HK-2 (cell line): Measurements from ENCODE around the gene MAN1A1.

Source experiments
- DNase-seq: peaks from one replicate; pipeline ENCODE4 v3.0.0-alpha.2; 2018; ENCODE audit not compliant: unreplicated experiment

The MAN1A1 gene

DNA sequence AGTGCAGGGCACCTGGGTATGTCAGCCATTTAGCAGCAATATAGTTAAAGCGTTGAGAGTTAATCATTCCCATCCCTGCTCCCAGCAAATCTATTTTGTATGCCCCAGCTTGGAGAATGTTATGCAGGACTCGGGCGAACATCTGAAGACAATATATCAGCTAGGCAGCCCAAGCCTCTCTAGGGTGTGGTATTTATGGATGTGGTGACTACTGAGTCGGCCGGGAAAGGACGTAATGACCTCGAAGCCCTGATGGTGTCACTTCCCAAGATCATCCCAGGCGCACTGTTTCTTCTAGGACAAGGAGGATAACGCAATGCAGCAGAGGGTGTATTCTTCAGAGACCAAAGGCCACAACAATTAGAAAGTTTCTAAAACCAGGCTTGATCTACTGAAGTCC lies 207.5 kb downstream of the MAN1A1 start:
- DNase-seq: no peak

DNA sequence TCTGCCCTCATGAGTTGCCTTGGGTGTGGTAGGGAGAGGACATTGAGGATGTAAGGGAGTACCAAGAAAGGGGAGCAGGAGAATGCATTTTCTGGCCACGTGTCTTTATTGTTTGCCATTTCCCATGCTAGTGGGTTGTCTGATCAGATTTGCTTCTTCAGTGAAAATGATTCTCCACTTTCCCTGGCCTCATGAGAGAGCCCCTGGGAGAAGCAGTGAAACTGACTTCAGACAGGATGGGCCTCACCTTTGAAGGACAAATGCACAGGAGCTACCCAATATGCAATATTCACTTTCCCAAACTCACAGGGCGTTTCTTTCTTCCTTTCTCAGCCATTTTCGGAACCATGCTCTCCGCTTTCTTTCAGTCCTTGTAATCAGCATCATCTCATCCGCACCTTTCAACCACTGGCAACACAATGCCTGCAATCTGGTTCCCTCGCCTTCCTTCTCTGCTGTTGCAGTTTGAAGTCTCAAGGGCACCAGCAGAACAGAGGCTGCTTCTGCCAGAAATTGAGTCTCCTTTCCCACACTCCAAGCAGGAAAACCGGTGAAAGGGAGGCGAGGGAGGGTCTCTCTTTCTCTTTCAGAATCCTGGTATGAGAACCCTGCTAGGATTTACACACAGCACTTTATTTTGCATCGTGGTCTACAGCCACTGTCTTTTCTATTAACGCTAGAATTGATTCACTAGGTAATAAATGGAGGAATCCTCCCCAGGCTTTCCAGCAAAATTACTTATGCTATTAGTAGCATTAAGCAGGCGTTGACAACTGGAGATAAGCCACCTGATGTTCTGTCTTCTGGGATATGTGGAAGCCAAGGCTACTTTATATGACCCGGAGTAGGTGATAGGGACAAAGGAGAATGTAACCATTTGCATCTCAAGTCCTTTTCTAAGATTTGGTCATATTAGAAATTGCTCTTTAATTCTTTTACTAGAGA lies 209.1 kb downstream of the MAN1A1 start:
- no peak for DNase-seq

DNA sequence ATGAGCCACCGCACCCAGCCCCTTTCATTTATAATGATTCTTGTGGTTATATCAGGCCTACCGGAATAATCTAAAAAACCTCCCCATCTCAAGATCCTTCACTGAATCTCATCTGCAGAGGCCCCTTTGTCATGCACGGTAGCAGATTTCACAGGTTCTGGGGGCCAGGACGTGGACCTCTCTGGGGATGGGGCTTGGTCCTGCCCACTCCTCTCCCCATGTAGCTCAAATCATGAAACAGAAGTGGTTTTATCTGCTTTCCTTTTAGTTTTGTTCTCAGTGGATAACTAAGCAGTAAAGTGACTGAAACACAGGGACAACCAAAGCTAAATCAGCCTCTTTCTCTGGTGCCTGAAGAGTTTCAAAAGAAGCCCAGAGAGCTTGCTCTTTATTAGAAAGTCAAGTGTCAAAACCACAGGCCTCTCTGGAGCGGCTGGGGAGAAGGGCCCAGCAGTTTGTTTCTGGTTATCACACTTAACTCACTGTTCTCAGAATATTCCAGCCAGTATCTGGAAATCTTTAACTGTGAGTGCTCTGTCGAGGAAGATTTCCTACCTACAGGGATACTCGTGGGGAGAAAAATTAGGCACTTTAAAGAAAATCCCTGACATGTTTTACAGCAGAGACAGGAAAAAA lies 210.5 kb downstream of the MAN1A1 start:
- DNase-seq: no peak

DNA sequence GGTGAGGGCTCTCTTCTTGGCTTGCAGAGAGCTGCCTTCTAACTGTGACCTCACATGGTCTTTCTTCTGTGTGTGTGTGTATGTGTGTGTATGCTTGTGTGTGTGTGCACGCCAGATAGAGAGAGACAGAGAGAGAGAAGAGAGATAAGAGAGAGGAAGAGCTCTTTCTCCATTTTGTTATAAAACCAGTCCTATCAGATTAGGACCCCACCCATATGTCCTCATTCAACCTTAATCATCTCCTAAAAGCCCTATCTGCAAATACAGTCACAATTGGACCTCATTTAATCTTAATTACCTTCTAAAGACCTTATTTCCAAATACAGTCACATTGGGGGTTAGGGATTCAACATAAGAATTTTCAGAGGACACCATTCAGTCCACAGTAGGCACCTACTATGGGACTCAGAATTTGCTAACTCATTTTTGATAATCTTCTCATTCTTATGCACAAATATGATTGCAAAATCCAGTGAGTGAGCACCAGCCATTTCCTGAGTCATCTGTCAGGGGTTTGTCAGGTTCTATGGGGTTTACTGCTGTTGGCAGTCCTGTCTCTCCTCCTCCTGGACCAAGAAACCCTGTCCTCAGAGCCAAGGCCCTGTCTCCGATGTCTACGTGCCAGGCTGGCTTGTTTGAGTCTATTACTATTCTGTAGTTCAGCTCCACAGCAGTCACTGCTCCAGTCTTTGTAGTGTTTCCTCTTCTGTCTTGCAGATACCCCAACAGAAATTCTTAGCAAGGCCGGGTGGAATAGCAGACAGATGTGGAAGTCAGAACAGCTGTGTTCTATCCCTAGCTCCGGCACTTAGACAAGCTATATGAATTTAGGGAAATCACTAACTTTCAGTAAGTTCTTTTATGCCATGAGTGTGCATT lies 212.1 kb downstream of the MAN1A1 start:
- no peak for DNase-seq

DNA sequence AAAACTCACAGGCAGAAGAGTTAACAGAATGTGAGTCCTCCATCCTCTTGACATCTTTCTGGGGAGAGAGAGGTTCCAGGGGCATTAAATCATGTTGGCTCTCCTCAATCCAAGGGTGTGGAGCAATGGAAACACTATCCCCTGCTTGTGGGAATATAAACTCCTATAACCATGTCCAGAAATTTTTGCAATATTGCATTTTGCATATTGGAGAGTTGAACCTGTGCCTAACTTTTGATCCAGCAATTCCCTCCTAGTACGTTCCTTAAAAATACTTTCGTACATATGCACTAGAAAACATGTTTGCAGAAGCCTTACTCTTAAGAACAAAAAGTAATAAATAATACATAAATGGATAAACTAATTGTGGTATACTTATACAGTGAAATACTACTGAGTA lies 214.8 kb downstream of the MAN1A1 start:
- DNase-seq: no peak

DNA sequence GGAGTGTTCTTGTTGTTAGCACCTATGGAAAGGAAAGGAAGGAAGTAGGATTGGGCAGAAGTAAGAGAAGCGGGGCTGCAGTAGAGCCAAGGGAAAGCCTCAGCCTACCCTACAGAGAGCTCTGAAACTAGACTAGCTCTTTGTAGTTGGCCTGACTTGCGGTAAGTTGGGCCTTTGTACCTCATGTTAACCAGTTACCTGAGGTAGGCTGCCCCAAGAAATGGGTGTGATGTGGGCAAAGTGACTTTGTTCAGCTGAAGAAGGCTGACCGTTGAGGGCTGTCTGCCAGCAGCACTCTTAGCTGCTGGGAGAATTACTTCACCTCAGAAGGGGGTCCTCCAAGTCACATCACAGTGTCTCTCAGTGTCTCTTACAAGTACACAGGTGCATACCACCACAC lies 216.2 kb downstream of the MAN1A1 start:
- DNase-seq: no peak

DNA sequence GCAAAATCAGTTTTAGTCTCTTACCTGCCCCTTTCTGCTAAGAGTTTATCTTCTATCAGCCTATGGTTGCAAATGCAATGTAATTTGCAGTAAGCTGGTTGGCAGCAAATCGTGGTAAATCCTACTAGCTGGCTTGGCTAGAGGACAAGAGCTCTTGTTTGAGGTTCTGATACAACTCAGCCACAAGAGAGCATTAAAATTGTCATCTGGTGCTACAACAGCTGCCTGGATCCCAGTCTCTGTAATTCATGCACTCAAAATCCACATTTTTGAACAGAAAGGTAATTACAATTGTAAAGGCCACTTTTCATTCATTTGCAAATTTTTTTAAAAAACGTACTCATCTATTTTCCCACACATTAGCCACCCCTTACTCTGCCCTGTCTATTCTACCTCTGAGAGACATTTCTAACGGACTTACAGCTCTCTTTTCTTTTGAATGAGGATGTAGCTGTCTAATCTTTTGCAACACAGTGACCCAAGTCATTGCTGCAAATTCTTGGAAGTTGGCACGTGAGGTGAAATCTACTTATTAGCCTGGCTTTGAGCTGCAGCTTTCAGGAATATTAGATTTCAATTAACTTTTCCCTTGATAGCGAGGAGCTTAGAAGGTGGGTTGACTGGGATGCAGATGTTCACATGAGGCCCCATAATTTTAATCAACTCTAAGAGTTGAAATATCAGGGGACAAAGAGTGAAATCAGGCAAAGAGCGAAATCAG lies 217.1 kb downstream of the MAN1A1 start:
- DNase-seq: no peak

DNA sequence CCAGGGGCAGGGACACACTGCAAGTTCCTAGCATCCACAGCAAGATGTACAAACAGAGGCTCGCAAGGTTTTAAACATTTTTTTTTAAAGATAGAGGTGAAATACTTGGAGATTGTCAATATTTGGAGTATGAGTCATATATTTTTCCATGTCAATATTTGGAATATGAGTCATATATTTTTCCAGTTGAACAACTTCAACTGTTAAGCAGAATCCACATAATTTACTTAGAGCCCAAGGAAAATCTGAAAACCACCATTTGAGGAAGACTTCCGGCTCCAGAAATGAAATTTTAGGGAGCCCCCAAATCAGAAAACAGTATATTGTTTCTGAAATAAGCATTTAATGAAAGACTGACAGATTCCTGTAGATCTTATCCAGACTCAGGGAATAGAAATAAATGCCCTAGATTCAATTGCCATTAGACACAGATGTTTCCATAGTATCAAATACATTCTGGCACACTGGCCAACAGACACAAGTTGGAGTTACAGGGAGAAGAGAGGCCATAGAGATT lies 219.5 kb downstream of the MAN1A1 start:
- DNase-seq: no peak

DNA sequence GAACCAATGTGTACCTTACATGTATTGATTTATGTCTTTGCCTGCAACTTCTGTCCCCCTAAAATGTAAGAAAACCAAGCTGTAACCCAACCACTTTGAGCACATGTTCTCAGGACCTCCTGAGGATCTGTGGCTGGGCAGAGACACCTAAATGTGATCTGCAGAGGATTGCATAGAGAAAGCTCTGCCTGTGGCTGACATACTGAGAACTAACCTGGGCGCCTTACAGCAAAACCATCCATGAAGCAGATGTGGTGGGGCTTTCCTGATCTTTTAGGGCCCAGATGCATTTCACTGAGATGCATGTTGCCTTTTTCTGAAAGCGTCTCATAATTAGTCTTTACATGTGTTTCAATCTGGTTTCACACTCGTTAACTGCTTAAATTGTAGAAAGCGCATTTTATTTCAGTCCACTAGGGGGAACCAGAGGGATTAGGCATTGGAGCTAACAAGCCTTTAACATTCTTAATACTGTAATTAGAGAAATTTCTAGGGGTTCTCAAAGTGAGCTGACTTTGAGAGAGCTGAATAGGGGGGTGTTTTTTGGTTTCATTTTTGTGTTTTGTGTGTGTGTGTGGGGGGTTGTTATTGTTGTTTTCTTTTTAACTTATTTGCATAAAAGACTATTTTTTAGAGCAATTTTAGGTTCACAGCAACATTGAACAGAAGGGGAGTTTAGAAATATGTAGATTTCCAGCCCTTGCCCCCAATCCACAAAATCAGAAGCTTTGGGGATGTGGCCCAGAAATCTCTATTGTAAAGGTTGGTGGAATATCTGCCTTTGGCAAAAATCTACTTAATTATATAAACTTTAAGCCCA lies 220.2 kb downstream of the MAN1A1 start:
- peak; percentile 11 for DNase-seq

DNA sequence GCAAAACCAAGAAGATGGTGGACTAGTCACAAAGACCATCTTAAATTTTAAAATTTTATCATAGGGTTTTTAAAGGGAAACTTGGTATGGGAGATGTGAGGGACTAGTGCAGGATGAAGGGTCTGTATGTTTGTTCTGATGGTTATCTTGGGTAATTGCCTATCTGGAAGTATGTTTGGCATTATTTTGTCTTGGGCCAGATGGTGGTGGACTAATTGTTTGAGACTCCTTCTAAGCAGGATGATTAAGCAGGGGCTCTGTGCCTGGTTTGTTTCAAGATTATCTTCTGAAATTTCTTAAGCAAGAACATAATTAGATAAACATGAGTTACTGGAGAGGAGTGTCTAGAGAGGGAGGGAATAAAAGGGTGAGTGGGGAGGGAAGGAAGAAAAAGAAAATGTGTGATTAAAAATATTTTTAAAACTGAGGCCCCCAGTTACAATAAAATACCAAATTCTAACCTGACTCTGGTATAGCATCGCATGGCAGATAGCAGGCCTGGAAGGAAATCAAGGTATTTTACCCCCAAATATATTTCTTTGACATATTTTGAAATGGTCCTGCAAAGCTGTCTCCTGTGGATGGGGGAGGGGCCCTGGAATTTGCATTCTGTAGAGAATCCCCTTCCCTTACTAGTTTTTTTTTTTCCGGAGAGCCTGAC lies 221.2 kb downstream of the MAN1A1 start:
- no peak for DNase-seq

DNA sequence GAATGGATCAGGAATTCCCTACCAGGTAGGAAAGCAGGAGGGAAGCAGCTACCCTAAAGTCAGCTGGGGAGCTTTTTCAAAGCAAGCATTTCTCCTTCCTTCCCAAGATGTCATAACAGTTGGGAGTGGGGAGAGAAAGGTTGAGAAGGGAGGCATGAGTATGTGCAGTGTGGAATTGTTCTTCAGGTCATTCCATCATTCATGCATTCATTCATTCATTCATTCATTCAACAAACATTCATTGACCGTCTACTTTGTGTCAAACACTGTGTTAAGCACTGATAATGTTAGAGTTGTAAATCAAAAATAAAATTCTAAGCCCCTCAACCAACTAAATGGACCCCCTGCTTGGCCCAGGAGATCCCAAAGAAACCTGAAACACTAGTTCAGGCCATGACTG lies 221.9 kb downstream of the MAN1A1 start:
- no peak for DNase-seq
